NCI-H1105 (cell line): ENCODE measurements around the gene SPC24.
"Not testable (repeated sequence)": the region's sequence is repeated elsewhere in the genome, so short reads cannot be mapped to it uniquely, and the experiment has no call there.

Source experiments
- DNase-seq: peaks from one replicate; lab custom pipeline; 2025; lab: John Stamatoyannopoulos, UW

The SPC24 gene

GRCh38 chr19:11164879-11165406 is 9.4 kb upstream of the SPC24 start:
- no peak for DNase-seq

- DNase-seq = no peak
Observed at GRCh38 chr19:11164296-11164695, 8.7 kb upstream of the SPC24 start.

- DNase-seq = not testable (repeated sequence)
Observed at GRCh38 chr19:11160440-11160768, 4.8 kb upstream of the SPC24 start.

- DNase-seq = no peak
Observed at GRCh38 chr19:11159598-11160439, 4.2 kb upstream of the SPC24 start.

- no peak for DNase-seq
Observed at GRCh38 chr19:11154683-11155047, 917 bp downstream of the SPC24 start.

GRCh38 chr19:11152318-11153062 is 3.1 kb downstream of the SPC24 start:
- DNase-seq = no peak

- DNase-seq = no peak
Observed at GRCh38 chr19:11151181-11151580, 4.4 kb downstream of the SPC24 start.

GRCh38 chr19:11148001-11148400 is 7.6 kb downstream of the SPC24 start:
- DNase-seq = no peak

- DNase-seq = no peak
Observed at GRCh38 chr19:11145536-11145924, 10.1 kb downstream of the SPC24 start.

GRCh38 chr19:11142528-11143171 is 12.9 kb downstream of the SPC24 start:
- DNase-seq = no peak

GRCh38 chr19:11141937-11142527 is 13.6 kb downstream of the SPC24 start:
- DNase-seq = no peak

GRCh38 chr19:11140896-11141295 is 14.7 kb downstream of the SPC24 start:
- no peak for DNase-seq

- not testable (repeated sequence) for DNase-seq
Observed at GRCh38 chr19:11140023-11140538, 15.5 kb downstream of the SPC24 start.

GRCh38 chr19:11138601-11139300 is 16.8 kb downstream of the SPC24 start:
- DNase-seq = no peak

GRCh38 chr19:11137542-11138384 is 17.8 kb downstream of the SPC24 start:
- DNase-seq = peak; percentile 64

GRCh38 chr19:11136400-11137101 is 19.0 kb downstream of the SPC24 start:
- no peak for DNase-seq

GRCh38 chr19:11131471-11131870 is 24.1 kb downstream of the SPC24 start:
- no peak for DNase-seq

GRCh38 chr19:11130824-11131455 is 24.6 kb downstream of the SPC24 start:
- DNase-seq = peak; percentile 50

GRCh38 chr19:11127905-11128304 is 27.7 kb downstream of the SPC24 start:
- no peak for DNase-seq
